NB4 (cell line): ENCODE data around the gene SLBP.

Source experiments
- DNase-seq: peaks from one replicate; pipeline ENCODE4 v3.0.0; 2010; ENCODE audit warnings: low read depth
- H3K4me3 ChIP-seq: one replicate; pipeline ENCODE4 v1.5.1; 2011; ENCODE audit warnings: mild to moderate bottlenecking, low read depth, low read length, moderate library complexity
- CTCF ChIP-seq: IDR thresholded peaks from one replicate; pipeline ENCODE4 v1.5.1; 2012; ENCODE audit warnings: low read depth, low read length
- MAX ChIP-seq: IDR thresholded peaks from 2 replicates; pipeline ENCODE4 v1.6.1; 2011; ENCODE audit warnings: low read depth, low read length
- MYC ChIP-seq: IDR thresholded peaks from 2 replicates; pipeline ENCODE4 v1.6.1; 2011; ENCODE audit warnings: low read depth, low read length
- POLR2A ChIP-seq: IDR thresholded peaks from 2 replicates; pipeline ENCODE4 v1.6.1; 2011; ENCODE audit warnings: mild to moderate bottlenecking; ENCODE audit not compliant: insufficient read length; ENCODE audit errors: extremely low read depth

Gene SLBP

GRCh38 chr4:1686440-1687036 is 25.6 kb downstream of the SLBP start:
- H3K4me3 ChIP-seq: no peak overlapping the region
- DNase-seq: no peak
- TF ChIP-seq MYC (no peak), CTCF (no peak), POLR2A (no peak), MAX (no peak)

- H3K4me3 ChIP-seq: no peak overlapping the region
- TF ChIP-seq POLR2A: no peak
- TF ChIP-seq CTCF: no peak
- no peak for TF ChIP-seq MAX
- TF ChIP-seq MYC: no peak
- no peak for DNase-seq
These were observed 26.6 kb downstream of the SLBP start for GRCh38 chr4:1685235-1686150.

- TF ChIP-seq MAX (no peak), POLR2A (peak; percentile 35), MYC (no peak), CTCF (no peak)
- H3K4me3 ChIP-seq: no peak overlapping the region
- DNase-seq: peak; percentile 24
These were observed 27.4 kb downstream of the SLBP start for GRCh38 chr4:1684506-1685234.

GRCh38 chr4:1683736-1684505 is 28.2 kb downstream of the SLBP start, which contains the start of gene FAM53A:
TSS of gene FAM53A (minus strand) at chr4:1684313. CDS start at chr4:1668741, 15,572 bp downstream.
- peak; percentile 91 for DNase-seq
- peak; percentile 66 for TF ChIP-seq MYC
- TF ChIP-seq POLR2A: peak; percentile 60
- no peak for TF ChIP-seq CTCF
- peak; percentile 43 for TF ChIP-seq MAX
- peak within 1 kb of the TSS; percentile 13 for H3K4me3 ChIP-seq

- TF ChIP-seq POLR2A (no peak), CTCF (no peak), MAX (no peak), MYC (no peak)
- H3K4me3 ChIP-seq: peak overlapping the region; percentile 13
- peak; percentile 36 for DNase-seq
These were observed 28.8 kb downstream of the SLBP start for GRCh38 chr4:1683261-1683735.
